GM19463 (cell line): Measurements from ENCODE around the gene VGLL4.

Source experiments
- ATAC-seq: cut with Tn5 transposase; IDR thresholded peaks from one replicate; pipeline ENCODE4 v1.9.1; 2021; ENCODE audit warnings: mild to moderate bottlenecking, moderate library complexity; ENCODE audit not compliant: unreplicated experiment

Gene VGLL4

DNA sequence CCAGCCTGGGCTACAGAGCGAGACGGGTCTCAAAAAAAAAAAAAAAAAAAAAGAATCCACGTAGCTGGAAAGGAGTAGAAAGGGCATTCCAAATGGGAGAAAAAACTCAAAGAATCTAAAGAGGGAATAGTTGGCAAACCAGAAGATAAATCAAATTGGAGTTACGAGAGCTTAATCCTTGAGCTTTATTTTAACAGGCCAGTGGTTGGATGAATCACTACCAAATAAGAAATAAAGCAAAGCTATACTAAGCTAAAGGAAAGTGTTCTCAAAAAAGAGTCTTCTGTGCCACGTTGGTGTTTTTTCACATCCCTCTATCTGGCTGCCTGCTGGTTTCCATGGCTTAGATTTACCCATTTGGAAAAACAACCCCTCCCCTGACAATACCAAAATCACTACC, 14.0 kb downstream of the VGLL4 start:
- ATAC-seq = no peak

GRCh38 chr3:11627612-11628011, 16.1 kb downstream of the VGLL4 start:
- ATAC-seq = no peak

DNA sequence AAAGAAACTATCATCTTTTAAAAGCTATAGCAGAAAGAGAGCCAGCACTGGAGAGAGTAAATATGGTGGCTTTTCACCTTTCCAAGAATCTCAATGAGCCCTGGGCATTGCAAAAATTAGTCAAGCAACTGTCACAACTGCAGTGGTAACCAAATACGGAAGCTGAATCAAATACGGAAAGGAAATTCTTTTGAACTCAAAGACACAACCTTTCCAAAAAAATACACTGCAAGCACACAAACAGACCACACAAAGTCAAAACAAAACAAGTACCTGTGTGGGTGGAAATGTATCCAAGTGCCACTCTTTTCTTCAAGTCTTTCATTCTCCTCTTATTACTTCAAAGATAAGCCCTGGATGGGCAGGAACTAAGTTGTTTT, 17.6 kb downstream of the VGLL4 start:
- peak; percentile 70 for ATAC-seq

DNA sequence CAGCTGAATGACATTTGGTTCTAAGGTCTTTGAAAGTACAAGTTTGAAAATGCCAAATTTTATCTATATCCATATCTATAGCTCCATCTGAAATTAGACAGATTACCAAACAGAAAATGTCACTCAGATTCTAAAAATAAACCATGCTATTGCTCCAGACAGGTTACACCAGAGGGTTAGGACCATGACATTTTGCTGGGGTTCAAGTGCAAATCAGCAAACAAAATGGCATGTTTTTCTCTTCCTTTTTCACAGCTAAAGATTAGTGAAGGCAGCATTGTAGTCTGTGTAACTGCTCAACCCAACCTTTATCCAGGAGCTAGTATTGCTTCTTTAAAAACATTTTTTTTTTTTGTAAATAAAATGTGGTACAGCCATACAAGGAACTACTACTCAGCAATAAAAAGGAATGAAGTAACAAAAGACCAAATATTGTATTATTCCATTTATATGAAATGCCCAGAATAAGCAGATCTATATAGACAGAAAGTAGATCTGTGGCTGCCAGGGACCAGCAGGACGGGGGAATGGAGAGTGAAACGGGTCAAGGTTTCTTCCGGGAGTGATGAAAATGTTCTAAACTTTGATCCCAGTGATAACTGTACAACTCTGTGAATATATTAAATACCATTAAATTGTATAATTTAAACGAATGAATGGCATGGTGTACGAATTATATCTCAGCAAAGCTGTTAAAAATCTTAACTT, 18.2 kb downstream of the VGLL4 start:
- no peak for ATAC-seq

GRCh38 chr3:11624704-11625375, 18.9 kb downstream of the VGLL4 start:
- ATAC-seq = no peak

GRCh38 chr3:11624161-11624560, 19.6 kb downstream of the VGLL4 start:
- no peak for ATAC-seq

GRCh38 chr3:11622586-11623550, 20.8 kb downstream of the VGLL4 start:
- no peak for ATAC-seq

- no peak for ATAC-seq
Observed at GRCh38 chr3:11621077-11621476, 22.6 kb downstream of the VGLL4 start.

- ATAC-seq = no peak
Observed at GRCh38 chr3:11619946-11620652, 23.6 kb downstream of the VGLL4 start.

GRCh38 chr3:11619461-11619860, 24.3 kb downstream of the VGLL4 start:
- no peak for ATAC-seq

DNA sequence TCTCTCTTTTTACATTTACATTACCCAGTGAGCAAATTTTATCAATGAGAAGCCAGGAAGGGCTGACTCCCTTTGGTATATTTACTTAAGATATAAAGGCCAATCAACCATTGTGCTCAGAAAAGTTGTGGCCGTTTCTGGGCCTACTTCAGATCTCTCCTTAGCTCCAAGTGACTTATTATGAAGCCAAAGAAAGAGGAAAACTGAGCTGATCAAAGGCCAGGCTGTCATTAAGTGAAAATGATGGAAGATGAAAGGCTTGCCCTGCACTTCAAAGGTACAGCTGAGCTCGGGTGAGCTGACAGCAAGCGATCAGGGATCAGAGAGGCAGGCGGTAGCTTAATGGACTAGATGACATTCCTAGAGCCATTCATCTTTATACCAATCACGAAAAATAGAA, 24.8 kb downstream of the VGLL4 start:
- ATAC-seq = no peak

GRCh38 chr3:11616551-11616950, 27.2 kb downstream of the VGLL4 start:
- no peak for ATAC-seq

DNA sequence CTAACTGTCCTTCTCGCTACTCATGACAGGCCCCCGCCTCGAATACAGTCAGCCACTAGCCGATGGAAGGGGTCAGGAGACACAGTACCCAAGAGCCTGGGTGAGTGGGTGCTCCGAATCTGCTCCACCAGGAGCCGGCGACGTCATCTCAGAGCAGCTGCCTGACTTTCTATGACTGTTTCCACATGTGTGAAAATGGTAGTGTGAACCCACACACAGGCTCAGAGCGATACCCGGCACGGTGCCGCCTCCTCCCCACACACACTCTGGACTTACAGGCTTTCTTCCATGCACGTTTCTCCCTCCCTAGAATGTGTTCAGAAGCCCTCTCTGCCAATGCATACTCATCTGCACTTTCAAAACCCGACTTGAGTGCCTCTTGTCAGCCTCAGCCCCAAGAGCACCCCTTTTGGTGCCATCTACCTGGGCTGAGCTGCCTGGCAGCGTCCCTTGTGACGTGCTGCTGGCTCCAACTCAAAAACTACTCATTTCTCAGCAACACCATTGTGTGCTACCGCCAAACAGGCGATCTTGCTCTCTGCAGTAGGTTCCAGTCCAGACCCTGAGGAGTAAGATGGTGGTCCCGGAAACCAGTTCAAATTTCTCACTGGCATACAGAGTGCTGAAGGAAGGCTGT, 29.7 kb downstream of the VGLL4 start:
- ATAC-seq = no peak

DNA sequence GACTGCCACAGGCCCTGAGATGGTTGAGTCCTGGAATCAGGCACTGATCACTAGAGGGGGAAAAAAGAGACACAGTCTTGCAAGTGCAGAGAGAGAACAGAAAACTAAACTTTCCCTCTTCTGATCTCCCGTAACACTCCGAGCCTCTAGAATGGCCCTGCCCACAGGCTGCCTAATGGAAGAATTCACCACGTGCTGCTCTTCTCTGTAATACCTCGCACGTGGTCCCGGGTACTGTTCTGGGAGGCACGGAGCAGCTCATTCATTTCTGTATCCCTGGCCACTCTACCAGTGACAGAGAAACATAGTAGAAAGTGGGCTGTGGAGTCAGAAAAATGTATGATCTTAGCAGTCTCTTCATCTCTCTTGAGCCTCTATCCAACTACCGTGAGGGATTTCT, 30.4 kb downstream of the VGLL4 start:
- no peak for ATAC-seq

GRCh38 chr3:11612515-11613188, 31.1 kb downstream of the VGLL4 start:
- no peak for ATAC-seq

- ATAC-seq = no peak
Observed at GRCh38 chr3:11611341-11611799, 32.3 kb downstream of the VGLL4 start.

DNA sequence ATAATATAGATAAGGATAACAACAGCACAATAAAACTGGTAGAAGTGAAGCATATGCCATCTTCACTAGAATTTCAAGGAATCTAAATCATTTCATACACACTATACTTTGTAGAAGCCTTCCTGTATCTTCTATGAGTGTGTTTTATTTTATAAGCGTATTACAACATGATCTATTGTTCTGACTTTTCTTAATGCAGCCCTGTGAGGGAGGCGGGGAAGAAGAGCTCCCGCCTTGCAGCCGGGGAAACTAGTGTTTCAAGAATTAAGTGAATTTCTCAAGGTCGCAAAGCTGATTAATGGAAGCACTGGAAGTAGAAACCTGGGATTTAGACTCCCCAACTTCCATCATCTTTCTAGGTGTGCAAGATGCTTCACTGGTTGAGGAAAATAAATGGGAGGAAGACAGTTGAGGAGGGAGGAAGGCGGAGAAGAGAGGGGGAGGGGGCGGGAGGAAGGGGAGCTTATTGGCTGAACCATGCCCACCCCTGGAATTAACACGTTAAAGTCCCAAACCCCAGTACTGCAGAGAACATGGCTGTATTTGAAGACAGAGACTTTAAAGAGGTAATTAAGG, 32.9 kb downstream of the VGLL4 start:
- ATAC-seq = no peak

DNA sequence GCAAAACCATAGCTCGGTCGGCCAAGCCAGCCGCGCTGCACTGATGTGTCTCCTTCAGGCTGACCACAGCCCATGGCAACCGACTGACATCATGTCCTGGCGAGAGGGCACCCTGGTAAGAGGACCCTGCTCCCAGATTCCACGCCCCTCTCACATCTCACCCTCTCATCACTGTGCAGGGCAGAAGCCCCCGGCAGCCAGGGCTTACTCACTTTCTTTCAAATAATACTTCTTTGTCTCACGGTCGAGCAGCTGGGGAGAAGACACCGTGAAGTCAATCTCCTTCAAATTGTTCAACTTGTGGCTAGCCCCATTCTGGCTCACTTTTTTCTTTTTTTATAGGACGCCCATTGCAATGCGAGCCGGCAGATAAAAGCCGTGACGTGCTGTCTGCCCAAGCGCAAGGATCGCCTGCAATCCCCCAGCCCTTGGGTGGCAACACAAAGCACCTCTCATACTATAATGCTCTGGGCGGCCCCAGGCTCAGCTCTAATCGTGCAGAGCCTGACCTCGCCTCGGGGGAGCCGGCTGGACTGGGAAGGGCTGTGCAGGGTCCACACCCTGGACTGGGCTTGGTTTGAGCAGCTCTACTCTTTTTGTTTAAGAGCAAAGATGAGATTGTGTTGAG, 33.6 kb downstream of the VGLL4 start:
- ATAC-seq = no peak

GRCh38 chr3:11609481-11609880, 34.2 kb downstream of the VGLL4 start:
- ATAC-seq = no peak
